ENCODE results near the gene MFAP2. TPM values are rescaled to one million over a fixed set of nuclear protein-coding genes. Genes with fewer than 3 reads are reported as not detected.

MFAP2 gene
- total and polyA plus RNA-seq, 9 donors: 16.0 to 83.6 (median 36.1) TPM

DNA sequence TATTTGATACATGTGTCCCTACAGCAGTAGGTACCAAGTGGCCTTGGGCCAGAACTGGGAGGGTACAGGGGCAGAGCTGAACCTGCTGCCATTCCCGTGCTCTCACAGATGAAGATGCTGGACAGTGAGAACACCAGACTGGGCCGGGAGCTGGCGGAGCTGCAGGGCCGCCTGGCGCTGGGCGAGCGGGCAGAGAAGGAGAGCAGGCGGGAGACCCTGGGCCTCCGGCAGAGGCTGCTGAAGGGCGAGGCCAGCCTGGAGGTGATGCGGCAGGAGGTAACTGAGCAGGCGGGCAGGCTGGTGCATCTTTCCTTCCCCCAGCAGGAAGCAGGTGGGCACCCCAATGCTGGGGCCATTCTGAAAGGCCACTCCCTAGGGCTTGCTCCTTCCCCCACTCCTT, 21.9 kb downstream of the MFAP2 start:
- Histone ChIP-seq H3K27ac (no peak overlapping the region), H3K4me1 (ENCODE audit: insufficient read depth) (peaks cover 2% of the 10 kb centered on the region), H3K36me3 (no peaks in the 10 kb centered on the region), H3K27me3 (no peaks in the 10 kb centered on the region), H3K4me3 (no peak overlapping the region), H3K9me3 (no peaks in the 10 kb centered on the region)
- TF ChIP-seq EP300 (IDR thresholded peaks at IDR 0.05) (no peak), POLR2A (IDR thresholded peaks at IDR 0.05) (no peak)
- TF ChIP-seq, protein P1, sequence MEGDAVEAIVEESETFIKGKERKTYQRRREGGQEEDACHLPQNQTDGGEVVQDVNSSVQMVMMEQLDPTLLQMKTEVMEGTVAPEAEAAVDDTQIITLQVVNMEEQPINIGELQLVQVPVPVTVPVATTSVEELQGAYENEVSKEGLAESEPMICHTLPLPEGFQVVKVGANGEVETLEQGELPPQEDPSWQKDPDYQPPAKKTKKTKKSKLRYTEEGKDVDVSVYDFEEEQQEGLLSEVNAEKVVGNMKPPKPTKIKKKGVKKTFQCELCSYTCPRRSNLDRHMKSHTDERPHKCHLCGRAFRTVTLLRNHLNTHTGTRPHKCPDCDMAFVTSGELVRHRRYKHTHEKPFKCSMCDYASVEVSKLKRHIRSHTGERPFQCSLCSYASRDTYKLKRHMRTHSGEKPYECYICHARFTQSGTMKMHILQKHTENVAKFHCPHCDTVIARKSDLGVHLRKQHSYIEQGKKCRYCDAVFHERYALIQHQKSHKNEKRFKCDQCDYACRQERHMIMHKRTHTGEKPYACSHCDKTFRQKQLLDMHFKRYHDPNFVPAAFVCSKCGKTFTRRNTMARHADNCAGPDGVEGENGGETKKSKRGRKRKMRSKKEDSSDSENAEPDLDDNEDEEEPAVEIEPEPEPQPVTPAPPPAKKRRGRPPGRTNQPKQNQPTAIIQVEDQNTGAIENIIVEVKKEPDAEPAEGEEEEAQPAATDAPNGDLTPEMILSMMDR (IDR thresholded peaks at IDR 0.05): no peak
- intact Hi-C loops (cut with DNase I): loop anchor here in 2 of 4 donors (5.0 to 10.0 kb wide), 3 partner anchors 79 to 276 kb away; no protein-coding TSS in a partner anchor
- DNase-seq: no peak
- WGBS, 3 donors: 92 to 96% (median 95%) methylated on average over 12 of the region's 12 CpGs

DNA sequence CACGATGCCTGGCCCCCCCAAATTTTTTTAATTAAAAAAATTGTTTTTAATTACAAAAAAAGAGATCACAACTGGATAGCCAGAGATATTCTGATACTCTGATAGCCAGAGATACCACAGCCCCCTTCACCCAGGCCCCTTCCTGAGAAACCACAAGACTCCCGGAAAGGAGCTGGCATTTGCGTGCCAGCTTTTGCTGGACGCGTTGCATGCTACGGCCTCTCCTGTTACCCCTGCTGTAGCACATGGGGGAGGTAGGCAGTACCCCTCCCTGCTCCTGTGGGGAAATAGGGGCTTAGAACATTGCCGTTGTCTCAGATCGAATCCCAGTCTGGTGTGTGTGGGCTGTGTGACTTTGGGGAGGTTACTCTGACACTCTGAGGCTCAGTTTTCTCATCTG, 22.7 kb downstream of the MFAP2 start:
- no peaks in the 10 kb centered on the region for H3K36me3 ChIP-seq
- 90 to 95% (median 91%) methylated on average over 8 of the region's 8 CpGs for WGBS, 3 donors
- DNase-seq: no peak

DNA sequence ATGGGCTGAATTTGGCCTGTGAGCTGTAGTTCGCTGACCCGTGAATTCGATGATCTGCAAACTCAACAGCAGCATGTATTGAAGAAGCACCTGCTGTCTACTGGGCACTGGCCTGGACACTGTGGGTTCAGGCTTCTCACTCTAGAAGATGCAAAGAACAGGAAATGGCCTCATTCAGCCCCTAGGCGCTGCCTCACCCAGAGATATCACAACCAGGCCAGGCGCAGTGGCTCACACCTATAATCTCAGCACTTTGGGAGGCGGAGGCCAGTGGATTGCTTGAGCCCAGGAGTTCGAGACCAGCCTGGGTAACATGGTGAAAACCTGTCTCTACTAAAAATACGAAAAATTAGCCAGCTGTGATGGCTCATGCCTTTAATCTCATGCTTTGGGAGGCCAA, 23.6 kb downstream of the MFAP2 start:
- intact Hi-C loops (cut with DNase I): loop anchor here in 2 of 4 donors (5.0 to 10.0 kb wide), 3 partner anchors 81 to 278 kb away; no protein-coding TSS in a partner anchor
- TF ChIP-seq POLR2A (IDR thresholded peaks at IDR 0.05): no peak
- TF ChIP-seq, protein P1 (IDR thresholded peaks at IDR 0.05): no peak
- H3K4me3 ChIP-seq: no peak overlapping the region
- H3K27ac ChIP-seq: no peak overlapping the region
- peaks cover 2% of the 10 kb centered on the region for H3K4me1 ChIP-seq (ENCODE audit: insufficient read depth)
- WGBS, 3 donors: 92 to 95% (median 93%) methylated on average over 8 of the region's 8 CpGs
- no peaks in the 10 kb centered on the region for H3K9me3 ChIP-seq
- DNase-seq: no peak
- H3K36me3 ChIP-seq: no peaks in the 10 kb centered on the region
- H3K27me3 ChIP-seq: no peaks in the 10 kb centered on the region

More for the DNA sequence above, 22.7 kb downstream of the MFAP2 start:
- Histone ChIP-seq H3K27ac (no peak overlapping the region), H3K4me1 (ENCODE audit: insufficient read depth) (peaks cover 2% of the 10 kb centered on the region), H3K4me3 (no peak overlapping the region), H3K9me3 (no peaks in the 10 kb centered on the region), H3K27me3 (no peaks in the 10 kb centered on the region)
- intact Hi-C loops (cut with DNase I): loop anchor here in 2 of 4 donors (5.0 to 10.0 kb wide), 3 partner anchors 80 to 277 kb away; no protein-coding TSS in a partner anchor
- TF ChIP-seq EP300 (IDR thresholded peaks at IDR 0.05) (no peak), POLR2A (IDR thresholded peaks at IDR 0.05) (no peak)
- TF ChIP-seq, protein P1 (IDR thresholded peaks at IDR 0.05): no peak

DNA sequence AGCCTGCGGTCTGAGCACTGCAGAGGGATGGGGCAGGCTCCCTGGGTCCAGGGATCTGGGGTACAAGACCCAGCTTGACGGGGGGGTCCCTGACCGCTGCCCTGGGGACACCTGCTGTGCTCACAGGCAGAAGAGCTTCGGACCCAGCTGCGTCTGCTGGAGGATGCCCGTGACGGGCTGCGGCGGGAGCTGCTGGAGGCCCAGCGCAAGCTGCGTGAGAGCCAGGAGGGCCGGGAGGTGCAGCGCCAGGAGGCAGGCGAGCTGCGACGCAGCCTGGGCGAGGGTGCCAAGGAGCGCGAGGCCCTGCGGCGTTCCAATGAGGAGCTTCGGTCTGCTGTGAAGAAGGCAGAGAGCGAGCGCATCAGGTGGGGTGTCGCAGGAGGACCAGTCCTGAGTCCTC, 25.2 kb downstream of the MFAP2 start:
- no peak for TF ChIP-seq EP300 (IDR thresholded peaks at IDR 0.05)
- TF ChIP-seq, protein P1 (IDR thresholded peaks at IDR 0.05): no peak
- TF ChIP-seq POLR2A (IDR thresholded peaks at IDR 0.05): no peak
- H3K27ac ChIP-seq: no peak overlapping the region
- no peak for DNase-seq
- H3K27me3 ChIP-seq: no peaks in the 10 kb centered on the region
- no peaks in the 10 kb centered on the region for H3K36me3 ChIP-seq
- WGBS, 3 donors: 92 to 96% (median 95%) methylated on average over 25 of the region's 25 CpGs
- no peaks in the 10 kb centered on the region for H3K9me3 ChIP-seq
- intact Hi-C loops (cut with DNase I): loop anchor here in 2 of 4 donors (5.0 to 10.0 kb wide), 3 partner anchors 82 to 280 kb away; no protein-coding TSS in a partner anchor
- no peak overlapping the region for H3K4me3 ChIP-seq
- no peaks in the 10 kb centered on the region for H3K4me1 ChIP-seq (ENCODE audit: insufficient read depth)

Measured in ovary (tissue), 9 donors.